Spinal cord (tissue), 10 donors: ENCODE data around the gene GNA15. TPM values are rescaled to one million over a fixed set of nuclear protein-coding genes. Genes with fewer than 3 reads are reported as not detected.
A peak's percentile ranks its signal among the peaks of the same experiment; 100 is the strongest.
"Not testable (repeated sequence)": the region's sequence is repeated elsewhere in the genome, so short reads cannot be mapped to it uniquely, and the experiment has no call there.

Experiments used
- DNase-seq, 6 donors: peaks; one replicate each; pipeline versions ENCODE4 v3.0.0 to v3.0.0-alpha.2; 2013 to 2015; ENCODE audit warnings: low spot score in 6 of 6, low read depth in 4 of 6
- H3K27ac ChIP-seq: one replicate; pipeline ENCODE4 v1.5.1; 2013; ENCODE audit warnings: low read depth, low read length, control low read depth
- H3K27me3 ChIP-seq: one replicate; pipeline ENCODE4 v1.6.1; 2013; ENCODE audit warnings: low read length; ENCODE audit not compliant: control insufficient read depth, insufficient read depth
- H3K36me3 ChIP-seq: one replicate; pipeline ENCODE4 v1.6.1; 2013; ENCODE audit warnings: low read length; ENCODE audit not compliant: control insufficient read depth, insufficient read depth
- H3K4me1 ChIP-seq: one replicate; pipeline ENCODE4 v1.6.1; 2013; ENCODE audit warnings: low read length; ENCODE audit not compliant: control insufficient read depth, insufficient read depth
- H3K4me3 ChIP-seq: one replicate; pipeline ENCODE4 v1.5.1; 2013; ENCODE audit warnings: low read depth, low read length, control low read depth
- H3K9me3 ChIP-seq: one replicate; pipeline ENCODE4 v1.6.1; 2013; ENCODE audit warnings: low read length; ENCODE audit not compliant: control insufficient read depth, insufficient read depth
- WGBS: methylation state at CpG from one replicate; pipeline ENCODE4 v1.1.5; 2013; ENCODE audit warnings: missing lambda C conversion rate; ENCODE audit not compliant: insufficient coverage; 5-methylcytosine and 5-hydroxymethylcytosine counted together
- polyA plus RNA-seq, 2 donors: library from polyadenylated mRNA; unstranded; fragments of 120-200 nt; gene quantifications; one replicate each; pipeline ENCODE4 v1.2.1, GENCODE V29; 2013; ENCODE audit not compliant: insufficient read length in 2 of 2
- total RNA-seq, 2 donors: library from RNA; depleted of rRNA in 1 of 2; stranded (reverse); fragments of 120-200 nt in 1 of 2; fragments of >200 nt in 1 of 2; gene quantifications; one replicate each; pipeline versions ENCODE4 v1.2.3 to v1.2.4, GENCODE V29; 2013 to 2014
- donor health status: healthy.

GNA15 gene
- total and polyA plus RNA-seq, 4 donors, result 2.1 to 3.6 (median 3.1) TPM

DNA sequence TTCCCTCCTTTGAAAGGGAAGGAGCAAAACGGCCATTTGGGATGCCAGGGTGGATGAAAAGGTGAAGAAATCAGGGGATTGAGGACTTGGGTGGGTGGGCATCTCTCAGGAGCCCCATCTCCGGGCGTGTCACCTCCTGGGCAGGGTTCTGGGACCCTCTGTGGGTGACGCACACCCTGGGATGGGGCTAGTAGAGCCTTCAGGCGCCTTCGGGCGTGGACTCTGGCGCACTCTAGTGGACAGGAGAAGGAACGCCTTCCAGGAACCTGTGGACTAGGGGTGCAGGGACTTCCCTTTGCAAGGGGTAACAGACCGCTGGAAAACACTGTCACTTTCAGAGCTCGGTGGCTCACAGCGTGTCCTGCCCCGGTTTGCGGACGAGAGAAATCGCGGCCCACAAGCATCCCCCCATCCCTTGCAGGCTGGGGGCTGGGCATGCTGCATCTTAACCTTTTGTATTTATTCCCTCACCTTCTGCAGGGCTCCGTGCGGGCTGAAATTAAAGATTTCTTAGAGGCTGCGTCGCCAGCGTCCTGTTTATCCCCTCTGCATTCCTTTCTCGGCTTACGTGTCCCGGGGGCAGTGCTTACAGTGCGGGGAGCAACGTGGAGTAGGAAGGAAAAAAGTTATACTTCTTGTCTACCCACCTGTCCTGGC is 27.5 kb downstream of the GNA15 start:
- H3K4me1 ChIP-seq, result peaks cover 8% of the 10 kb centered on the region

DNA sequence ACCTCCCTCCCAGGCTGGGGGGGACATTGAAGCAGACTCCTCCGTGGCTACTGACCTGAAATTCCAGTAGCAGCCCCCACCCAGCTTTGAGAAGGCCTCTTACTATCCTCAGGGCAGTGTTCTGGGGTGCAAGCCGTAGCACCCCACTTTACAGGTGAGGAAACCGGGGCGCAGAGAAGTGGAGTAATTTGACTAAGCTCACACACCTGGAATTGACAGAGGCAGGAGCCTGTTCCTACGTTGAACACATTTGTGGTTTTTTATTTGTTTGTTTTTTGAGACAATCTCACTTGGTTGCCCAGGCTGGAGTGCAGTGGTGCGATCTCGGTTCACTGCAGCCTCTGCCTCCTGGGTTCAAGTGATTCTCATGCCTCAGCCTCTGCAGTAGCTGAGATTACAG is 28.1 kb downstream of the GNA15 start:
- Histone ChIP-seq H3K27me3 (no peaks in the 10 kb centered on the region), H3K4me1 (peaks cover 8% of the 10 kb centered on the region), H3K27ac (no peak overlapping the region), H3K9me3 (no peaks in the 10 kb centered on the region), H3K36me3 (no peaks in the 10 kb centered on the region), H3K4me3 (no peak overlapping the region)
- WGBS, result 66% methylated on average over 4 of the region's 7 CpGs
- DNase-seq, result no peak

More for the DNA sequence above, 27.5 kb downstream of the GNA15 start:
- Histone ChIP-seq H3K27ac (no peak overlapping the region), H3K36me3 (no peaks in the 10 kb centered on the region), H3K27me3 (no peaks in the 10 kb centered on the region), H3K4me3 (no peak overlapping the region), H3K9me3 (no peaks in the 10 kb centered on the region)
- peak in 5 of 6 donors; percentile 17 to 89 (median 50) for DNase-seq
- WGBS, result 16% methylated on average over 21 of the region's 27 CpGs

DNA sequence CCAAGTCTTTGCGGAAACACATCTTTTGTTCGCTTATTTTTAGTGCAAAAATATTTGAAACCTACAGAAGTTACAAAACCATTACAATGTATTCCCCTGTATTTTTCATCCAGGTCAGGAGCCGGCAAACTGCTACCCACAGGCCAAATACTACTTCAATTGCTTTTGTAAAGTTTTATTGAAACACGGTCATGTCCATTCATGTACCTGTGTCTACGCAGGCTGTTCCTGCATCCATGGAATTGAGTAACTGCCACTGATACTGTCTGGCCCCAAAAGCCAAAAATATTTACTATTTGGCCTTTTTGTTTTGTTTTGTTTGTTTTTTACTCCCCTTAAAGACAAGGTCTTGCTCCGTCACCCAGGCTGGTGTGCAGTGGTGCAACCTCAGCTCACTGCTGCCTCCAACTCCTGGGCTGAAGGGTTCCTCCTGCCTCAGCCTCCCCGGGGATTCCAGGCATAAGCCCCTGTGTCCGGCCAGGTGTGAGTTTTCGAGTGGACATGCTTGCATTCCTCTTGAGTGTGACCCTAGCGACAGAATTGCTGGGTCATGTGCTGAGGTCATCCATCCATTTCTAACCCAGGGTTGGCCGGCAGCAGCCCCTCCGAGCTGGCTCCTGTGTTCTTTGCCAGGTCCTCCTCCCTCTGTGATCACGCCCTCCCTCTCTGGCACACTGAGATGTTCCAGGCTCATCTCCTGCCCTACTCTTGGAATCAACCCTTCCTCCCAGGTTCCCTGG is 31.9 kb downstream of the GNA15 start:
- Histone ChIP-seq H3K4me3 (no peak overlapping the region), H3K4me1 (peaks cover 8% of the 10 kb centered on the region), H3K27me3 (no peaks in the 10 kb centered on the region), H3K9me3 (no peaks in the 10 kb centered on the region), H3K27ac (no peak overlapping the region), H3K36me3 (no peaks in the 10 kb centered on the region)
- DNase-seq, result no peak
- 70% methylated on average over 11 of the region's 13 CpGs for WGBS

DNA sequence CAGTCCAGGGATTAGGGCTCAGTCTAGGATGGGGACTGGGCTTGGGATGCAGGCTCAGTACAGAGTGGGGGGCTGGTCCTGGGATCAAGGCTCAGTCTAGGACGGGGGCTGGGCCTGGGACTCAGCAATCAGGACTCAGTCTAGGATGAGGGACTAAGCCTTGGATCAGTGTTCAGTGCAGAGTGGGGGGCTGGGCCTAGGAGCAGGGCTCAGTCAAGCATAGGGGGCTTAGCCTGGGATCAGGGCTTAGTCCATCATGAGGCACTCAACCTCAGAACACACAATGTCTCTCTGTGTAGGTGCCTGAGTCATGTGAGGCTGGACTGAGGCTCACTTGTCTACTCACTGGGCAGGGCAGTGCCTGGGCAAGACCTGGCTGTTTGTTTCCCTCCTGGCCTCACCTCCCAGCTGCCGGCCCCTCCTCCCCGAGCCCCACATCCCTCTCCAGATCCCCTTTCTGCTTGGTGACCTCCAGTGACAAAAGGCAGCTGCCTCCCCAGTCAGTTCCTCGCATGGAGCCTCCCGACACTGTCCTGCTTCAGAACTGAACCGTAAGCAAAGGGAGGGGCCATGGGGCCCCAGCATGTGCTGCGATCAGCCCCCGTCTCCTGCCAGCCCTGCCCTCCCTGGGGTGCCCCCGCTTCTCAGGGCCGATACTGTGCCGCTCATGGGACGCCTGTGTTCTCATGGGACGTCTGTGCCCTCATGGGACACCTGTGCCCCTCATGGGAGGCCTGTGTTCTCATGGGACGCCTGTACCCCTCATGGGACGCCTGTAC is 36.2 kb downstream of the GNA15 start:
- H3K27ac ChIP-seq, result no peak overlapping the region
- no peaks in the 10 kb centered on the region for H3K9me3 ChIP-seq
- no peaks in the 10 kb centered on the region for H3K4me1 ChIP-seq
- no peak overlapping the region for H3K4me3 ChIP-seq
- H3K36me3 ChIP-seq, result no peaks in the 10 kb centered on the region
- DNase-seq, result no peak
- 92% methylated on average over 15 of the region's 15 CpGs for WGBS
- H3K27me3 ChIP-seq, result no peaks in the 10 kb centered on the region

DNA sequence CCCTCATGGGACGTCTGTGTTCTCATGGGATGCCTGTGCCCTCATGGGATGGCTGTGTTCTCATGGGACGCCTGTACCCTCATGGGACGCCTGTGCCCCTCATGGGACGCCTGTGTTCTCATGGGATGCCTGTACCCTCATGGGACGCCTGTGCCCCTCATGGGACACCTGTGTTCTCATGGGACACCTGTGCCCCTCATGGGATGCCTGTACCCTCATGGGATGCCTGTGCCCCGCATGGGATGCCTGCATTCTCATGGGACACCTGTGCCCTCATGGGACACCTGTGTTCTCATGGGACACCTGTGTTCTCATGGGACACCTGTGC is 36.8 kb downstream of the GNA15 start:
- not testable (repeated sequence) for DNase-seq

DNA sequence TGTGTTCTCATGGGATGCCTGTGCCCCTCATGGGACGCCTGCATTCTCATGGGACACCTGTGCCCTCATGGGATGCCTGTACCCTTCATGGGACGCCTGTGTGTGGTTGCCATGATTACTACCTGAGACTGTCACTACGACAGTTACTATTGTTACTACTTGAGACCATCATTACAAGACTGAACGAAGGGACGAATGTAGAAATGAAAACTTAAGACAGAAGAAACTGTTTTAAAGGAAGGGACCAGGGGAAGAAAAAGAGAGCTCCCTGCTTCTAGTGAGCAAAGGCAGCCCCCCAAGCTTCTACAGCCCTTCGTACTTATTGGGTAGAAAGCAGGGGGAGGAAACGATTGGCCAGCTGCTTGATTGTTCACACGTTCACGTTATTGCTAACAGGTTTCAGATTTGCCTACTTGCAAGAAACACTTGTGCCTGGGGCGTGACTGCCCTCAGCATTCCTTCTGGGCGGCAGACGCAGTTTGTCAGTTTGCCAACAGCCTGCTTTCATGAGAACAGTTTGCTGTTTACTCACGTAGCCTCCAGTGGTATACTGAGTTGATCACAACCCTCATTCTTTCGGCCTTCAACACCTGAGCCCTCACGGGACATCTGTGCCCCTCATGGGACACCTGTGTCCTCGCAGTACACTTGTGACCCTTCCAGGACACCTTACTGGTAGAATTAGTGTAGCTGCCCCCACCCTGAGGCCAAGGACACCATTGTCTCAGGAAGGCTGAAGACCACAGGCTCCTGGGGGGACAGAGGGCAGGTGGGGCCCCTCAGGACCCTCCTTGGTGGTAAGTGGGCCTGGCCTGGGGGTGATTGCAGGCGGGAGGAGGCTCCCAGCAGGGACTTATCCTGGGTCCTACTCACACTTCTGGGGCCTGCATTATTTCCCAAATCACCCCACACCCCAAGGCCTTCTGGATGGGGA is 40.2 kb downstream of the GNA15 start:
- H3K4me3 ChIP-seq, result no peak overlapping the region
- no peak for DNase-seq
- no peaks in the 10 kb centered on the region for H3K27me3 ChIP-seq
- H3K27ac ChIP-seq, result no peak overlapping the region
- no peaks in the 10 kb centered on the region for H3K36me3 ChIP-seq
- 75% methylated on average over 12 of the region's 17 CpGs for WGBS
- no peaks in the 10 kb centered on the region for H3K9me3 ChIP-seq
- H3K4me1 ChIP-seq, result no peaks in the 10 kb centered on the region

More for the DNA sequence above, 36.8 kb downstream of the GNA15 start:
- H3K27me3 ChIP-seq, H3K4me1 ChIP-seq, H3K36me3 ChIP-seq, H3K27ac ChIP-seq, H3K4me3 ChIP-seq, H3K9me3 ChIP-seq: not testable (repeated sequence)
- 82% methylated on average over 6 of the region's 6 CpGs for WGBS

DNA sequence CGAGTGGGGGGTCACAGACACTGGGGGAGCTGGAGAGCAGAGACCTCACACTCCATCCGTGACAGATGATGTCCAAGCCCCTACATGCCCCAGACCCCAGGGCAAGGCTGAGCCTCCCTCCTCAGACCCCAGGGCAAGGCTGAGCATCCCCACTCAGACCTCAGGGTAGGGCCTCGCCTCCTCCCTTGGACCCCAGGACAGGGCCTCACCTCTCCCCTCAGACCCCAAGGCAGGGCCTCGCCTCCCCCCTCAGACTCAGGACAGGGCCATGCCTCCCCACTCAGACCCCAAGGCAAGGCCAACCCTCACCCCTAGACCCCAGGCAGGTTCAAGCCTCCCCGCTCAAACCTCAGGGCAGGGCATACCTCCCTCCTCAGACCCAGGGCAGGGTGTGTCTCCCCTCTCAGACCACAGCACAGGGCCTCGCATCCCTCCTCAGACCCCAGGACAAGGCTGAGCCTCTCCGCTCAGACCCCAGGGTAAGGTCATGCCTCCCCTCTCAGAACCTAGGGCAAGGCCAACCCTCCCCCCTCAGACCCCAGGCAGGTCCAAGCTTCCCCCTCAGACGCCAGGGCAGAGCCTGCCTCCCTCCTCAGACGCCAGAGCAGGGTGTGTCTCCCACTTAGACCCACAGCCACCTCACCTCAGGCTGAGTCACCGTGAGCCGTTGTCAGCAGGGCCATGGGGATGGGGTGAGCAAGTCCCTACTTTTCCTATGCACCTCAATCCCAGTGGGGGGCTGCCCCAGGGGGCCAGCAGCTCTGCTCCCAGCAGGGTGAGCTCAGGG is 41.1 kb downstream of the GNA15 start:
- Histone ChIP-seq H3K9me3 (no peaks in the 10 kb centered on the region), H3K36me3 (no peaks in the 10 kb centered on the region), H3K4me3 (no peak overlapping the region), H3K27me3 (no peaks in the 10 kb centered on the region), H3K4me1 (no peaks in the 10 kb centered on the region), H3K27ac (no peak overlapping the region)
- DNase-seq, result no peak
- 77% methylated on average over 6 of the region's 11 CpGs for WGBS

DNA sequence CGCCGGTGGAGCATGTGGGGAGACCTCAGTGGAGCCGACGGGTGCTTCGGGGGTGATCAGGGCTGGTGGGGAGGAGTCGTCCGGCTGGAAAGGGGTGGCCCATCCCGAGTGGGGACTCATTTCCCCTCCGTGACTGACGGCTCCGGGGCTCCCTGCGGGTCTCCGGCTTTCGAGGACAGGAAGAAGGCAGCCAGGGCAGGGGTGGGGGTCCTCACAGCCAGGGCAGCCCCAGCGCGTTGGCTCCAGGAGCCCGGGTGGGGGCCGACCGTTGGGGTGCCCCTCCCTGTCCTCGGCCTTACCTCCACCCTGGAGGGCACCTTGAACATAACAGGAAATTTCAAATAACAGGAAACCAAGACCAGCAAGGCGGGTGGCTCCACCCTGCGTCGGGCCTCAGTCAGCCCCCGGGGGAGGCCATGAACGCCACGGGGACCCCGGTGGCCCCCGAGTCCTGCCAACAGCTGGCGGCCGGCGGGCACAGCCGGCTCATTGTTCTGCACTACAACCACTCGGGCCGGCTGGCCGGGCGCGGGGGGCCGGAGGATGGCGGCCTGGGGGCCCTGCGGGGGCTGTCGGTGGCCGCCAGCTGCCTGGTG is 42.6 kb downstream of the GNA15 start, which contains the start of gene S1PR4:
Gene S1PR4, plus strand, starts transcription at position 393 of the 596 bp plus-strand sequence. Its CDS starts 24 bp downstream, at position 417.
- 69% methylated on average over 40 of the region's 42 CpGs for WGBS
- Histone ChIP-seq H3K27me3 (no peaks in the 10 kb centered on the region), H3K9me3 (no peaks in the 10 kb centered on the region), H3K4me1 (no peaks in the 10 kb centered on the region), H3K4me3 (no peak within 1 kb of the TSS), H3K36me3 (no peaks in the 10 kb centered on the region), H3K27ac (no peak within 1 kb of the TSS)
- no peak for DNase-seq
